Breast epithelium (tissue), 4 donors: ENCODE measurements around the gene DNAI1. TPM values are rescaled to one million over a fixed set of nuclear protein-coding genes. Genes with fewer than 3 reads are reported as not detected.

Experiments
- DNase-seq, 2 donors: peaks; one replicate each; pipeline ENCODE4 v3.0.0-alpha.2; 2019; ENCODE audit warnings: low spot score in 2 of 2
- H3K27ac ChIP-seq, 2 donors: fragments of 200-600 bp; sonication (generic) in 1 of 2; one replicate each; pipeline ENCODE4 v1.5.1; 2016 to 2019; ENCODE audit warnings: mild to moderate bottlenecking in 1 of 2
- H3K27me3 ChIP-seq, 2 donors: fragments of 200-600 bp; sonication (generic) in 1 of 2; one replicate each; pipeline versions ENCODE4 v1.5.1 to v1.6.0; 2017 to 2019; ENCODE audit warnings: control low read depth in 1 of 2, mild to moderate bottlenecking in 1 of 2
- H3K36me3 ChIP-seq: fragments of 200-600 bp; one replicate; pipeline ENCODE4 v1.5.1; 2019
- H3K4me1 ChIP-seq, 2 donors: fragments of 200-600 bp; sonication (generic); one replicate each; pipeline ENCODE4 v1.5.1; 2016 to 2019; ENCODE audit warnings: control low read depth in 1 of 2
- H3K4me3 ChIP-seq, 3 donors: fragments of 200-600 bp; sonication (generic); 1 replicate in 2 of 3; 2 replicates in 1 of 3; pipeline ENCODE4 v1.5.1; 2016 to 2019; ENCODE audit warnings: mild to moderate bottlenecking in 3 of 3, moderate library complexity in 2 of 3
- H3K9me3 ChIP-seq, 2 donors: fragments of 200-600 bp; sonication (generic) in 1 of 2; one replicate each; pipeline ENCODE4 v1.5.1; 2016 to 2019; ENCODE audit warnings: control low read depth in 1 of 2
- POLR2A ChIP-seq: fragments of 450-650 bp; IDR thresholded peaks from one replicate; pipeline ENCODE4 v1.6.1; 2016; ENCODE audit warnings: antibody characterized with exemption, mild to moderate bottlenecking, moderate library complexity
- POLR2AphosphoS5 ChIP-seq, 3 donors: sonication (generic); formaldehyde crosslinking; IDR thresholded peaks; one replicate each; pipeline ENCODE4 v1.6.1; 2017; ENCODE audit warnings: antibody characterized with exemption in 3 of 3
- intact Hi-C: fragments of 100-400 bp; cut with DNase I; formaldehyde crosslinking; loops from one replicate; pipeline ENCODE4 v1.15.1; 2023; ENCODE audit warnings: low total_unique reads
- total RNA-seq, 3 donors: library from RNA; depleted of rRNA; stranded (reverse); fragments of >200 nt; gene quantifications; one replicate each; pipeline ENCODE4 v1.1.0, GENCODE V29; 2016
- TF ChIP-seq, protein P1 (sequence below), 3 donors: fragments of 450-650 bp; IDR thresholded peaks; one replicate each; pipeline ENCODE4 v1.5.1; 2016 to 2017; ENCODE audit warnings: antibody characterized with exemption in 3 of 3, mild to moderate bottlenecking in 3 of 3, moderate library complexity in 3 of 3

Gene DNAI1
- total RNA-seq, 3 donors from 2014 or later, result 1.6 to 3.2 TPM; not detected in 1

- Histone ChIP-seq H3K4me3 (no peak overlapping the region), H3K27ac (no peak overlapping the region), H3K9me3 (no peaks in the 10 kb centered on the region), H3K27me3 (no peaks in the 10 kb centered on the region), H3K36me3 (no peaks in the 10 kb centered on the region), H3K4me1 (no peaks in the 10 kb centered on the region)
- TF ChIP-seq POLR2A (no peak), POLR2AphosphoS5 (IDR thresholded peaks at IDR 0.05) (no peak)
- TF ChIP-seq, protein P1, sequence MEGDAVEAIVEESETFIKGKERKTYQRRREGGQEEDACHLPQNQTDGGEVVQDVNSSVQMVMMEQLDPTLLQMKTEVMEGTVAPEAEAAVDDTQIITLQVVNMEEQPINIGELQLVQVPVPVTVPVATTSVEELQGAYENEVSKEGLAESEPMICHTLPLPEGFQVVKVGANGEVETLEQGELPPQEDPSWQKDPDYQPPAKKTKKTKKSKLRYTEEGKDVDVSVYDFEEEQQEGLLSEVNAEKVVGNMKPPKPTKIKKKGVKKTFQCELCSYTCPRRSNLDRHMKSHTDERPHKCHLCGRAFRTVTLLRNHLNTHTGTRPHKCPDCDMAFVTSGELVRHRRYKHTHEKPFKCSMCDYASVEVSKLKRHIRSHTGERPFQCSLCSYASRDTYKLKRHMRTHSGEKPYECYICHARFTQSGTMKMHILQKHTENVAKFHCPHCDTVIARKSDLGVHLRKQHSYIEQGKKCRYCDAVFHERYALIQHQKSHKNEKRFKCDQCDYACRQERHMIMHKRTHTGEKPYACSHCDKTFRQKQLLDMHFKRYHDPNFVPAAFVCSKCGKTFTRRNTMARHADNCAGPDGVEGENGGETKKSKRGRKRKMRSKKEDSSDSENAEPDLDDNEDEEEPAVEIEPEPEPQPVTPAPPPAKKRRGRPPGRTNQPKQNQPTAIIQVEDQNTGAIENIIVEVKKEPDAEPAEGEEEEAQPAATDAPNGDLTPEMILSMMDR (IDR thresholded peaks at IDR 0.05), result no peak
- DNase-seq, result no peak
- intact Hi-C loops, result no loop called here
Measured at GRCh38 chr9:34443976-34444375, 14.6 kb upstream of the DNAI1 start.

DNA sequence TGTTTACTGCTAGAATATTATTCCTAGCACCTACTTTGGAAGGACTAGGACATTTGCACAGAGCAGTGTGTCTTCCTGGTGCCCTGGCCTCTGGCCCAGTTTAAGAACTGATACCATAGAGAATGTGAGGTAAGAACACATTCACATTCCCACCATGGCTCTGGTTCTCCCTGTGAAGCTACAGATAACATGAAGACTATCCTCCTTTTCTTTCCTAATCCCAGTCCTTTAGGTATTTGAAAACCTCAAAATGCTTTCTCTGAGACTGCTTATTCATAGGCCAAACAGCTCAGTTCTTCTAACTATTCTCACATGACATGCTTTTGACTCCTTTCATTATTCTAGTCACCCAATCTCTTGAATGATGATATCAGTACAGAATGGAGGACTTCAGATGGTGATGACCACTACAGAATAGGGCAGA lies 12.1 kb upstream of the DNAI1 start:
- Histone ChIP-seq H3K36me3 (no peaks in the 10 kb centered on the region), H3K27ac (no peak overlapping the region), H3K9me3 (no peaks in the 10 kb centered on the region), H3K27me3 (no peaks in the 10 kb centered on the region), H3K4me1 (peaks cover 0 to 2% of the 10 kb centered on the region in 2 donors), H3K4me3 (no peak overlapping the region)
- intact Hi-C loops, result no loop called here
- no peak for TF ChIP-seq POLR2A
- TF ChIP-seq, protein P1 (IDR thresholded peaks at IDR 0.05), result no peak
- no peak for DNase-seq

- Histone ChIP-seq H3K36me3 (no peaks in the 10 kb centered on the region), H3K27ac (no peak overlapping the region), H3K4me3 (no peak overlapping the region), H3K27me3 (no peaks in the 10 kb centered on the region), H3K4me1 (peaks cover 0 to 2% of the 10 kb centered on the region in 2 donors), H3K9me3 (no peaks in the 10 kb centered on the region)
- DNase-seq, result no peak
- TF ChIP-seq, protein P1 (IDR thresholded peaks at IDR 0.05), result no peak
- no peak for TF ChIP-seq POLR2AphosphoS5 (IDR thresholded peaks at IDR 0.05)
- TF ChIP-seq POLR2A, result no peak
- intact Hi-C loops, result no loop called here
Measured at GRCh38 chr9:34446951-34447350, 11.7 kb upstream of the DNAI1 start.

GRCh38 chr9:34450644-34451043 lies 8.0 kb upstream of the DNAI1 start:
- no peaks in the 10 kb centered on the region for H3K36me3 ChIP-seq
- intact Hi-C loops, result no loop called here
- TF ChIP-seq POLR2AphosphoS5 (IDR thresholded peaks at IDR 0.05) (no peak), POLR2A (no peak)
- TF ChIP-seq, protein P1 (IDR thresholded peaks at IDR 0.05), result no peak
- no peaks in the 10 kb centered on the region for H3K27me3 ChIP-seq
- no peak for DNase-seq
- H3K4me1 ChIP-seq, result peaks cover 0 to 2% of the 10 kb centered on the region in 2 donors
- peak overlapping the region in 1 of 2 donors; percentile 16 for H3K27ac ChIP-seq
- no peak overlapping the region for H3K4me3 ChIP-seq
- H3K9me3 ChIP-seq, result no peaks in the 10 kb centered on the region

GRCh38 chr9:34451135-34451534 lies 7.5 kb upstream of the DNAI1 start:
- Histone ChIP-seq H3K36me3 (no peaks in the 10 kb centered on the region), H3K27me3 (no peaks in the 10 kb centered on the region), H3K4me3 (no peak overlapping the region), H3K27ac (peak overlapping the region in 1 of 2 donors; percentile 46), H3K4me1 (peaks cover 0 to 2% of the 10 kb centered on the region in 2 donors), H3K9me3 (no peaks in the 10 kb centered on the region)
- no peak for DNase-seq
- intact Hi-C loops, result no loop called here
- TF ChIP-seq, protein P1 (IDR thresholded peaks at IDR 0.05), result no peak
- TF ChIP-seq POLR2A (no peak), POLR2AphosphoS5 (IDR thresholded peaks at IDR 0.05) (no peak)
